Calu3 (cell line): Measurements from ENCODE around the gene ASB3. TPM values are rescaled to one million over a fixed set of nuclear protein-coding genes. Genes with fewer than 3 reads are reported as not detected.
"Not testable (repeated sequence)": the region's sequence is repeated elsewhere in the genome, so short reads cannot be mapped to it uniquely, and the experiment has no call there.

Experiments
- BruUV-seq: library from RNA; stranded (reverse); fragments of 400-500 nt; replicated peaks from 2 replicates; lab custom pipeline; 2021; lab: Mats Ljungman, UMichigan
- CTCF ChIA-PET: fragments of 300-600 bp; sonication (Branson Sonifier 250); formaldehyde crosslinking; loops from one replicate; lab custom pipeline; 2022; ENCODE audit warnings: antibody characterized with exemption; lab: Charles Lee
- DNase-seq: peaks from one replicate; pipeline ENCODE4 v3.0.0; 2022
- H3K27ac Mint-ChIP-seq: one replicate; pipeline ENCODE4 v1.8.0; 2022; ENCODE audit warnings: mixed read lengths; ENCODE audit not compliant: unreplicated experiment
- H3K27me3 Mint-ChIP-seq: one replicate; pipeline ENCODE4 v1.8.0; 2022; ENCODE audit warnings: mixed read lengths; ENCODE audit not compliant: unreplicated experiment
- H3K36me3 Mint-ChIP-seq: one replicate; pipeline ENCODE4 v1.8.0; 2022; ENCODE audit warnings: mild to moderate bottlenecking, moderate library complexity, mixed read lengths; ENCODE audit not compliant: insufficient read depth, unreplicated experiment
- H3K4me1 Mint-ChIP-seq: one replicate; pipeline ENCODE4 v1.8.0; 2022; ENCODE audit warnings: mild to moderate bottlenecking, low read depth, mixed read lengths; ENCODE audit not compliant: unreplicated experiment
- H3K4me3 Mint-ChIP-seq: one replicate; pipeline ENCODE4 v1.8.0; 2022; ENCODE audit warnings: mild to moderate bottlenecking, low read depth, moderate library complexity, mixed read lengths; ENCODE audit not compliant: unreplicated experiment
- H3K9me3 Mint-ChIP-seq: one replicate; pipeline ENCODE4 v1.8.0; 2022; ENCODE audit warnings: low read depth, mixed read lengths; ENCODE audit not compliant: unreplicated experiment
- intact Hi-C: fragments of 100-400 bp; cut with micrococcal nuclease; formaldehyde crosslinking; loops from one replicate; pipeline ENCODE4 v1.10.0; 2022; ENCODE audit not compliant: unreplicated experiment
- total RNA-seq: library from RNA; stranded (reverse); gene quantifications from 2 replicates; pipeline ENCODE4 v1.2.3, GENCODE V29; 2022
- TF ChIP-seq, protein P1 (sequence below): fragments of 200-600 bp; IDR thresholded peaks from one replicate; pipeline ENCODE4 v1.8.0; 2022; ENCODE audit warnings: antibody characterized with exemption; ENCODE audit not compliant: unreplicated experiment

Gene ASB3
- total RNA-seq, 1 experiment from 2014 or later = 15.8 TPM

DNA sequence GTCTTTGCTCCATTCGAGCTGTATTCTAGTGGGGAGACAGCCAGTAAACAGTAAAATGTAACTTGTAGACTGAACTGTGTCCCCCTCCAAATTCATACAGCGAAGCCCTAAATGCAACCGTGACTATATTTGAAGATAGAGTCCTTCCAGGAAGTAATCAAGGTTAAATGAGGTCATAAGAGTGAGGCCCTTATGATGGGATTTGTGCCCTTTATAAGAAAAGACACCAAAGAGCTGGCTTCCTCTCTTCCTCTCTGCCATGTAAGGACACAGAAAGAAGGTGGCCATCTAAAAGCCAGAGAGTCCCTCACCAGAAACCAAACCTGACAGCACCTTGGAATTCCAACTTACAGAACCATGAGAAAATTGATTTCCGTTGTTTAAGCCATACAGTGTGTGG is 41.6 kb upstream of the ASB3 start:
- no peaks in the 10 kb centered on the region for H3K9me3 Mint-ChIP-seq

DNA sequence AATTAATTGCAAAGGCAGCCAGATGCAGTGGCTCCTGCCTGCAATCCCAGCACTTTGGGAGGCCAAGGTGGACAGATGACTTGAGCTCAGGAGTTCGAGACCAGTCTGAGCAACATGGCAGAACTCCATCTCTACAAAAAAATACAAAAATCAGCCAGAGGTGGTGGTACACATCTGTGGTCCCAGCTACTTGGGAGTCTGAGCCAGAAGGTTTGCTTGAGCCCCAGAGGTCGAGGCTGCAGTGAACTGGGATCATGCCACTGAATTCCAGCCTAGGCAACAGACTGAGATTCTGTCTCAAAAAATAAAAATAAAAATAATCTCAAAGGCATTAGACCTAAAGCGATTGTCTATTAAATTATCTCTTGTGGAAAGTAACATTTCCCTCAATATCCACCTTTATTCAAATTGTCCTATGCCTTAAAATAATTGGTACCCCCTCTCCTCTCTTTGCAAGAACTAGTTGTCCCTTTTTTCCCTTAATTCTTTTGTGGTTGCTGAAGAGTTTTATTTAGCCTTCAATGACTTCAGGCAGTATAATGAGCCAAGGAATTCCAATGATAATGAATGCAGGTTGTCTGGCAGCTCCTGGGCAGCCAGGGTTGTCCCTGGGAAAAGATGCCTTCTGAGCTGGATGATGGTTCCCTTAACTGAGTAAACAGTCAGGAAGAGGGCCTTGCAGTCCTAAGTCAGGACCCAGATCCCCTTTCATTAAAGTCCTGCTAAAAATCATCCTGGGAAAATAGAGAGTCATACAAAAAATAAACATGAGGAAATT is 40.8 kb upstream of the ASB3 start:
- intact Hi-C loops = no loop called here
- BruUV-seq = no TSS peak
- Mint-ChIP-seq H3K27me3 (no peaks in the 10 kb centered on the region), H3K4me1 (no peaks in the 10 kb centered on the region), H3K9me3 (no peaks in the 10 kb centered on the region), H3K36me3 (no peaks in the 10 kb centered on the region), H3K27ac (no peak overlapping the region), H3K4me3 (no peak overlapping the region)
- TF ChIP-seq, protein P1, sequence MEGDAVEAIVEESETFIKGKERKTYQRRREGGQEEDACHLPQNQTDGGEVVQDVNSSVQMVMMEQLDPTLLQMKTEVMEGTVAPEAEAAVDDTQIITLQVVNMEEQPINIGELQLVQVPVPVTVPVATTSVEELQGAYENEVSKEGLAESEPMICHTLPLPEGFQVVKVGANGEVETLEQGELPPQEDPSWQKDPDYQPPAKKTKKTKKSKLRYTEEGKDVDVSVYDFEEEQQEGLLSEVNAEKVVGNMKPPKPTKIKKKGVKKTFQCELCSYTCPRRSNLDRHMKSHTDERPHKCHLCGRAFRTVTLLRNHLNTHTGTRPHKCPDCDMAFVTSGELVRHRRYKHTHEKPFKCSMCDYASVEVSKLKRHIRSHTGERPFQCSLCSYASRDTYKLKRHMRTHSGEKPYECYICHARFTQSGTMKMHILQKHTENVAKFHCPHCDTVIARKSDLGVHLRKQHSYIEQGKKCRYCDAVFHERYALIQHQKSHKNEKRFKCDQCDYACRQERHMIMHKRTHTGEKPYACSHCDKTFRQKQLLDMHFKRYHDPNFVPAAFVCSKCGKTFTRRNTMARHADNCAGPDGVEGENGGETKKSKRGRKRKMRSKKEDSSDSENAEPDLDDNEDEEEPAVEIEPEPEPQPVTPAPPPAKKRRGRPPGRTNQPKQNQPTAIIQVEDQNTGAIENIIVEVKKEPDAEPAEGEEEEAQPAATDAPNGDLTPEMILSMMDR = no peak
- no peak for DNase-seq
- CTCF ChIA-PET = no interaction called here

More for the DNA sequence above, 41.6 kb upstream of the ASB3 start:
- CTCF ChIA-PET = no interaction called here
- no peak overlapping the region for H3K27ac Mint-ChIP-seq
- H3K36me3 Mint-ChIP-seq = no peaks in the 10 kb centered on the region
- no peak overlapping the region for H3K4me3 Mint-ChIP-seq
- no peaks in the 10 kb centered on the region for H3K27me3 Mint-ChIP-seq
- intact Hi-C loops = no loop called here
- H3K4me1 Mint-ChIP-seq = no peaks in the 10 kb centered on the region
- no TSS peak for BruUV-seq
- TF ChIP-seq, protein P1 = no peak
- no peak for DNase-seq

DNA sequence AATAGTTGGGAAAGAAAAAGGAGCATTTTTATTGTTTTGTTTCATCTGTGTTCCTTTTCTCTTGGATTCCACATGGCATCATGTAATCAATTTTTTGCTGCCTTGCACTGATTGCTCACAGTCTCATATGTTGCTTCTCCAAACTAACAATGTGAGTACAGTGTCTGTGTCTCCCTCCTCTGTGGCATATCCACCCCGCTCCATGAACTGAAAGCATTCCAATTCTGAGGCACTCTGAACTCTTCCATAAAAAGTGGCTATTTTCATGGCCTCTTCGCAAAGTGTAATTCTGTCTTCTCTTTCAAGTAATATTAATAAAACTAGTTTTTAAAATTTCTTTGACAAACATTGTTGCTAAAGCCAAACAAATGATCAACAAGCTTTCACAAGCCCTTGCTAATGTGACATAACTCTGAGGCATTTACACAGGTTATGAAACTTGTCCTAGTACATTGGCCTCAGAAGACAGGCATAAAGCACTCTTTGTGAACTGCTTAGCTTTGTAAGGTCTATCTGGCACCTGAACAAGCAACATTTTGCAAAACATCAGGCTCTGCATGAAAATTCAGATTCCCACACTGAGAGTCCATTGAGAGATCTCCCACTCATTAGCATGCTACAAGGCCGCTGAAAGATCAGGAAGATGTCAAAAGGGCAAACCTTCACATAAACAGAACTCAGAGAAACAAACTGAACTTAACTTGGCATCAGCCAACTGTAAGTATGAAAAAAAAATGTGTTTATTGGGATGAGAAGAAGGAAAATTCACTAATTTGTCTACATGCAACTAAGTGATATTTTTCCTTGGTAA is 40.0 kb upstream of the ASB3 start:
- Mint-ChIP-seq H3K36me3 (no peaks in the 10 kb centered on the region), H3K27ac (no peak overlapping the region), H3K4me1 (no peaks in the 10 kb centered on the region), H3K4me3 (no peak overlapping the region), H3K27me3 (no peaks in the 10 kb centered on the region), H3K9me3 (no peaks in the 10 kb centered on the region)
- no TSS peak for BruUV-seq
- no peak for DNase-seq
- intact Hi-C loops = no loop called here
- TF ChIP-seq, protein P1 = no peak
- CTCF ChIA-PET = no interaction called here

DNA sequence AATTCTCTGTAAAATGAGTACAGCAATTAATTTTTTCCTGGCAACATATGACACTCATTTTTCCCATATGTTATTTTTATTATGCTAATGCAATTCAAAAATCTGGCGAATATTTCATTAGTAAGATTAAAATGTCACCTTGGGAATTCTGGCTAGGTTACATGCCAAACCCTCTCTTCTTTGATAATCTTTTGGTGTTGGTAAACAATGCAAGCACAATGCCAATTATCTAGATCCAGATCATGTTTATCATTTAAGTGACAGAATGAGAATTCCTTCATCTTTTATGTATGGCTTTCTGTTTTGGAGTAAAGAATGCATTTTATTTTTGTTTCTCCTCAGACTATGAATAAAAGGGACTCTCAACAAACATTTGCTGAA is 39.3 kb upstream of the ASB3 start:
- intact Hi-C loops = no loop called here
- Mint-ChIP-seq H3K4me1 (no peaks in the 10 kb centered on the region), H3K27ac (no peak overlapping the region), H3K27me3 (no peaks in the 10 kb centered on the region), H3K9me3 (no peaks in the 10 kb centered on the region), H3K4me3 (no peak overlapping the region), H3K36me3 (no peaks in the 10 kb centered on the region)
- no TSS peak for BruUV-seq
- CTCF ChIA-PET = no interaction called here
- no peak for DNase-seq
- TF ChIP-seq, protein P1 = no peak

DNA sequence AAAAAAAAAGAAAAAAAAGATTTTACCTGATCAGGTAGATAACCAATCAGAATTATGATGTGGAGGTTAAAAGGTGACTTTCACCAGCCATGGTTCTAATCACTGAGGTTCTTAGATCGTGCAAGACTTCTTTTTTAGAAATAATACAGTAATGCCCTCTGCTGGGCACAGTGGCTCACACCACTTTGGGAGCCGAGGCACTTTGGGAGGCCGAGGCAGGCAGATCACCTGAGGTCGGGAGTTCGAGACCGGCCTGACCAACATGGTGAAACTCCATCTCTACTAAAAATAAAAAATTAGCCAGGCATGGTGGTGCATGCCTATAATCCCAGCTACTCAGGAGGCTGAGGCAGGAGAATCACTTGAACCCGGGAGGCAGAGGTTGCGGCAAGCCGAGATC is 36.9 kb upstream of the ASB3 start:
- intact Hi-C loops, H3K27me3 Mint-ChIP-seq, CTCF ChIA-PET, BruUV-seq, H3K4me1 Mint-ChIP-seq, DNase-seq, H3K9me3 Mint-ChIP-seq, H3K36me3 Mint-ChIP-seq, H3K4me3 Mint-ChIP-seq, H3K27ac Mint-ChIP-seq: not testable (repeated sequence)
